Stromal cell of bone marrow (primary cell): Measurements from ENCODE around the gene PADI3.
"Not testable (repeated sequence)": the region's sequence is repeated elsewhere in the genome, so short reads cannot be mapped to it uniquely, and the experiment has no call there.

ENCODE experiments used
- DNase-seq: peaks from one replicate; pipeline ENCODE4 v3.0.0-alpha.2; 2012; ENCODE audit warnings: low read depth

The PADI3 gene

GRCh38 chr1:17241011-17241779 lies 7.7 kb upstream of the PADI3 start:
- not testable (repeated sequence) for DNase-seq

- not testable (repeated sequence) for DNase-seq
Observed at GRCh38 chr1:17241780-17242074, 7.2 kb upstream of the PADI3 start.

- DNase-seq: no peak
Observed at GRCh38 chr1:17243274-17243673, 5.6 kb upstream of the PADI3 start.

DNA sequence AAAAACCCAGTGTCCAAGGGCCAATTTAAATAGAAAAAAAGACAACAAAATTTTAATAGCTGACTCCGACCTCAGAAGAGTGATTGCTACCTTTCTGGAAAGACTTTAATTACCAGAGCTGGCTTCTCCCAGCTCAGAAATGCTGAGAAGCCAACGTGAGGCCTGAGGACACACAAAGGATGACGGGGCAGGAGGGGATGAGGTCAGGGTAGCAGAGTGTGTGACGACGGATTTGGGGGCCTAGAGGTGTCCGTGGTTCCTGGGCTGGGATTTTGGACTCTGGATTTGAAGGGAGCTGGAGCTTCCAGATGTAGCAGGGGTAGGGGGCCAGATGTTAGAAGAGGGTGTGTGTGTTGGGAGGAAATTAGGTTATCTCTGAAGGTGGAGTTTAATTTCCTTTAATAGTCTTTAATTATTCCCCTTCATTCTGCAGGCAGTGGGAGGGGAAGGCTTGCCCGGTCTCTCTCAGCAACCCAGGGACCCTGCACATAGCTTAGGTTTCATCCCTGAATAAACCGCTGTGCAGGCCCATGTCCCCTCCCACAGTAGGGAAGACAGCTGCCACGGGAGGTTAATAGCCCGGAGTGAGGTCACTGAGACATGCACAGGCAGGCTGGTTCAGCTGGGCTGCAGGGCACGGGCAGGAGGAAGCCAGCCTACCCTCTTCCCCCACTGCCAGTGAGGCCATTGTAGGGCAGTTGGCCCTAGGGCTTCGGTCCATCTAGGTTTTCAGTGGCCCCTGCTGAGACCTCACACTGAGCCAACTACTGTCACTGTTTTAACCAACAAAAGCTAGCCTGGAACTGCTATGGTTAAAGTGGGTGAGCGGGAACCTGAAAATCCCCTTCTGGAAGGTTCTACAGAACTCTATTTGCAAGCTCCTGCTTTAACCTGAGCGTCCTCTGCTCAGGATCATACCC lies 3.8 kb upstream of the PADI3 start:
- DNase-seq: no peak

- no peak for DNase-seq
Observed at GRCh38 chr1:17245816-17246325, 3.0 kb upstream of the PADI3 start.

DNA sequence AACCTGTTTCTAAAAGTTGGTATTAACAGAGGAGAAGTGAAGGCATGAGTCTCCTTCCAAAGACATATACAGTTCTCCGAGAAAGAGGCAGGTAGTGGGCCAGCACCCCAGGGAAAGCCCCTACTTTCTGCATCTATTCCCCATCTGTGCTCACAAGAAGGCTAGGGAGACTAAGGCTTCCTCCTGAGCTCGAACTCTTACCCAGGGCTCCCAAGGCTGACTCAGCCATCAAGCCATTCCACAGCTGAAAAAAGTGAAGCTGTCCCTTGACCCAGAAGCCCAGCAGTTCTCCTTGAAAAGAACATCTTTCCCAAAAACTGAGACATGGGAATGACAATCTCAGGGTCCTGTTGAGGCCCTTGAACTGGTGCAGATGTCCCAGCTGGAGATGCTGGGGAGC lies 1.9 kb upstream of the PADI3 start:
- no peak for DNase-seq

DNA sequence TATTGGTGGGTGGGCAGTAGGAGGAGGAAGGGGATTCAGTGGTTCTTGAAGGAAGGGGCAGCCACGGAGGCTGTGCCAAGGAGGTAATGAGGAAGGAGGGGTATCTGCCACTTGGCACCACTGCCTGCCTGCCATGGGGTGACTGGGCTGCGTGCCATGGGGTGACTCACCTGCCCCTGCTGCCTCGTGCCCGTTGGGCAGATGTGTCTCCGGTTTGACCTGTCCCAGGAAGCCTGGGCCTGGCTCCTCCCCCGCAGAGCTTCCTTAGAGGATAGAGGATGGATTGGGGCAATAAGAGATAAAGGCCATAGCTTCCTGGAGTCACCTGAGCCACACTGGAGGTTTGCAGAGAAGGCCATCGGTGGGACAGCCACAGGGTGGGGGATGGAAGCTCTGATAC lies 1.7 kb downstream of the PADI3 start:
- no peak for DNase-seq

DNA sequence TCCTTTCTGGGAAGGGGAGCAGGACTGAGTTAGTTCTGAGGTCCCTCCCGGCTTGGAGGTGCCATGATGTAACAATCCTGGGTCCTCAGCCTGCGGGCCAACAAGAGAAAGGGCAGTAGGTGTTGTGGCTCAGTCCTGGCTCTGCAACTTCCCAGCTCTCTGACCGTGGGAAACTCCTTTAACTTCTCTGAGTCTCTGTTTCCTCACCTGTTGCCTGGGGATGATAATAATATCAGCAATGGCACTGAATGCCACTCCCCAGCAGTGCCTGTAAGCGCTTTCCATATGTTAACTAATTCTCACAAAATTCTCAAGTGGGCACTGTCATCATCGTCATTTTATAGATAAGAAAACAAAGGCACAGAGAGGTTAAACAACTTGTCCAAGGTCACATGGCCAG lies 2.3 kb downstream of the PADI3 start:
- no peak for DNase-seq

DNA sequence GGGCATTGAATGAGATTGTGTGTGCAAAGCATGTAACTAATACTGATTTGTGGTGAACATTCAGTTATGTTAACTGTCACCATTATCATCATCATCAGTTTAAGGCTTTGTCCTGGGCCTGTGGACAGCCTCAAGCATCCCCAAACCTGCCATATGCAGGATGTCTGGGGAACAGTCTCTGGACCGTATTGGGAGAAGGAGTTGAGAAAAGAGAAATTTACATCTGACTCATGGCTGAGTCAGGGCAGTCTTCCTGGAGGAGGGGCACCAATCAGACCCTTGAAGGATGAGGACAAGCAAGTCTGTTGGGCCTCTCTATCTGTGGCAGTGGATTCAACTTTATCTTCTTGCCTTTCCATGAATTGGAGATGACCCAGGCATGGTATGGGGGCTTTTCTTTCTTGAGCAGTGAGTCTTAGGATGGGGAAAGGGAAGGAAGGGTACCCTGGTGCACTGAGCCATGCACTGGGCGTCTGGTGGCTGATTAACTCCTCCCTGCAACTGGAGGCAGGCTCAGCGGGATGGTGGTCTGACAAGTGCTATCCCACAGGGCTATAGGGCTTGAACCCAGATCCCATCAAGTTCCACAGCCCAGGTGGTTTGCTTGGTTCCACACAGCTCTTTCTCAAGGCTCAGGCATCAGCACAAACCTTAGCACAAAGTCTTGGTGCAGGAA lies 2.9 kb downstream of the PADI3 start:
- no peak for DNase-seq

DNA sequence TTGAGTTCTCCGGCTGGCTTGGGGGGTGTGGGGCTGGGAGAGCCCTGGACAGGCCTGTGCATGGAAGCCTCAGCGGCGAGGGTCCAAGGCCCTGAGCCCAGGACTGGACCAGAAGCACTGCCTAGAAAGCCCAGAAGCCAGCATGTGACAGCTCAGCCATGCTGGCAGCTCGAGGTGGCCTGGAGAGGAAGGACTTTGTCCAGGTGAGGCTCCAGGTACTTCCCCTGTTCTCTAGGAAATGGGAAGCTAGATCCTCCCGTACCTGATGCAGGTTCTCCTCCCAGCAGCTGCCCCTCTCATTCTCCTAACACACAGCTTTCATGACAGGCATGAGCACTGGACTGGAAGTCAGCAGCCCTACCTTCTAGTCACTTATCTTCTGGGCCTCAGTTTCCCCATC lies 6.4 kb downstream of the PADI3 start:
- no peak for DNase-seq

GRCh38 chr1:17258116-17258757 lies 9.3 kb downstream of the PADI3 start:
- no peak for DNase-seq

DNA sequence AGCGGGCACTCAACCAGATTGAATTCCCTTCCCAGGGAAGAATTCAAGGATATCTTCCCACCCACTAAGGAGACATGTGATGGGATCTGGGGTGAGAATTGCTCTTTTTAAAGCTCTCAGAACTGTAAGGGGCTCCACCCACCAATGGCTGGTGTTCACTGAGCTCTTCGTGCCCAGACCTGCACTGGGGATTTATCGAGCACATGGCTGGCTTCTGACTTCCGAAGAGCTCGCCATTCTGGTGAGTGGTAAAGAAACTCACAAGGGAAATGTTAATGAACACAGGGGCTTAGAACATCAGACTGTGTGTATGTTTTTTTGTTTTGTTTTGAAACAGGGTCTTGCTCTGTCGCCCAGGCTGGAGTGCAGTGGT lies 9.8 kb downstream of the PADI3 start:
- no peak for DNase-seq

GRCh38 chr1:17259233-17259873 lies 10.5 kb downstream of the PADI3 start:
- DNase-seq: no peak

- DNase-seq: no peak
Observed at GRCh38 chr1:17260264-17260663, 11.4 kb downstream of the PADI3 start.

DNA sequence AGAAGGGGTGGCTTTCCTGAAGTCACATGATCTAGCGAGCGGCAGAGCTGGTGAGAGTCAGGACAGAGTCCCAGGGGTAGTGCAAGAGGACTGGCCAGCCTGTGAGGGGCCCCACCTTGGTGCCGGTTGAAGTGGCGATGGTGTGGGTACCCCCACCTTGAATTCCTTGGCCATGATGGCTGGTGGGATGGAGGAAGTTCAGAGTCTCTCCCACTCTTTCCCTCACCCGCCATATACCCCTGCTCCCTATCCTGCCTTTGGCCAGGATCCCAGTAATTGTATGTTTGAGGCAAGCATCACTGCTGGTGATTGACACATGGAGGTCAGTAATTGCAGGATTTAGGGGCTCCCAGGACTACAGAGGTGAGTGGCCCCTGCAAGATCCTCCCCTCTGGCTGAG lies 11.8 kb downstream of the PADI3 start:
- DNase-seq: no peak

DNA sequence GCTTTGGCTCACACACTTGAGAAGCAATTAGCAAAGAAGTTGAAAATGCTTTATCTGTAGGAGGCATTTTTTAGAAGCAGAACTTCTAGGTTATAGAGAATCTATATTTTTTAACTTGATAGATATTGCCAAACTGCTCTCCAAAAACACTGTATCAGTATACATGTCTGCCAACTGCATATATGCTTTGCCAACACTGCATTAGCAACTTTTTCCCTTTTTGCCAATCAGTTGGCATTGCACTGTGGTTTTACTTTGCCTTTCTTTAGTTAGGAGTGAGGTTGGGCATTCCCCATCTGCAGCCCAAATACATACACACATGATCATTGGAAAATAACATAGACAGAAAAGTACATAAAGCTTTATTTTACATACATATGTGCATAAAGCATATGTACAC lies 15.0 kb downstream of the PADI3 start:
- DNase-seq: no peak

GRCh38 chr1:17264470-17264869 lies 15.6 kb downstream of the PADI3 start:
- no peak for DNase-seq

- no peak for DNase-seq
Observed at GRCh38 chr1:17265162-17265561, 16.3 kb downstream of the PADI3 start.

DNA sequence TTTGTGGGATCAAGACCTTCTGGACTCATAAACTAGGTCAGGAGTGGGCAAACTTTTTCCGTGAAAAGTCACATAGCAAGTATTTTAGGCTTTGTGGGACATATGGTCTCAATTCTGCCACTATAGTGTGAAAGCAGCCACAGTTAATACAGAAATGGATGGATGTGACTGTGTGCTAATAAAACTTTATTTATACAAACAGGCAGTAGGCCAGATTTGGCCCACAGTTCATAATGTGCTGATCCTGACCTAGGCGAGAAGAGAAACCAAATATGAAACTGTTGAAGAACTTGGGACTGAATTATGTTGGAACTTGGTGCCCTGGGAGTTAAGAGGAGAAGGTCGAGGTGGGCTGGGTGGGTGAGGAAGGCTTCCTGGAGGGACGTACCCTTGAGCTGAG lies 17.1 kb downstream of the PADI3 start:
- DNase-seq: no peak

DNA sequence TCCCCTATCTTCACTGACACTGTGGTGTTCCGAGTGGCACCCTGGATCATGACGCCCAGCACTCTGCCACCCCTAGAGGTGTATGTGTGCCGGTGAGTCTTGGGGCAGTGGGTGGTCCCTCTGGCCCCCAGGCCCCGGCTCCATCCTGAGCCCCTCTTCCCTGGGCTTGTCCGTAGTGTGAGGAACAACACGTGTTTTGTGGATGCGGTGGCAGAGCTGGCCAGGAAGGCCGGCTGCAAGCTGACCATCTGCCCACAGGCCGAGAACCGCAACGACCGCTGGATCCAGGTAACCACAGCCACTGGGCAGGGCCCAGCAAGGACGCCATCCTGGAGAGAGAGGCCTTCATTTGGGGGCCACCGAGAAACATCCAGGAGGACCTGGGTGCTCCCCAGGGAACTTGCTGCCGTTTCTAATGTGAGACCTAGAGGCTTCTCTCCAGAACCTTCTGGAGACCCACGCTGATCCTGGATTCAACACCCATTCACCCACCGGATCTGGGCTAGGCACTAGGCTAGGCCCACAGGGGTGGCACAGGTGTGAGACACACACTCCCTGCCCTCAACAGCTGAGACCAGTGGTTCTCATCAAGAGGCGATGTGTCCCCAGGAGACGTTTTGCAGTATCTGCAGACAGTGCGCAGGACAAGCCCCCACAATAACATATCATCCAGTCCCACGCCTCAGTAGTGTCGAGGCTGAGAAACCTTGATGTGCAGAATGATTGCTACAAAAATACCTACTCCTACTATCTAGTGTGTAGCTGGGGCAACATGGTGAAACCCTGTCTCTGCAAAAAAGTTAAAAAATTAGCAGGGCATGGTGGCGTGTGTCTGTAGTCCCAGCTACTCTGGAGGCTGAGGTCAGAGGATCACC lies 22.2 kb downstream of the PADI3 start:
- no peak for DNase-seq

DNA sequence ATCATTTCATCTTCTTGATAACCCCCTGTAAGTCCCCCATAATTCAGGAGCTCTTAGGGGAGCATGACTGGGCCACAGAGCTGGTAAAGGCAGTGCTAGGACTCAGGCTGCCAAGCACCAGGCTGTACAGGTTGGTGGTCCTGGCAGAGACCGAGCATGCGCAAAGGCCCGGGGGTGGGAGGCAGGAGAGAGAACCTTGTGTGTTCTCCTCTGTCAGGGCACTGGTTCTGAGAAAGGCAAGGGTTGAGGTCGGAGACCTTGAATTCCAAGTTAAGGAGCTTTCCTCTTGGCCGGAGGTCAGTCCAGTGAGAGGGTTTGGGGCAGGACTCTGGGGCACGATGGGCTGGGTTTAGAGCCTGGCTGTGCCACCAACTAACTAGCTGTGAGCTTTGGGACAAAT lies 23.2 kb downstream of the PADI3 start:
- DNase-seq: no peak
